ENCODE measurements around the gene INSYN2A. TPM values are rescaled to one million over a fixed set of nuclear protein-coding genes. Genes with fewer than 3 reads are reported as not detected.

Gene INSYN2A
- total and polyA plus RNA-seq, 2 experiments from 2014 or later = 0.43 to 0.54 TPM

GRCh38 chr10:127157089-127157488 lies 39.3 kb downstream of the INSYN2A start:
- Histone ChIP-seq H3K9me3 (ENCODE audit: low read depth) (no peaks in the 10 kb centered on the region), H3K4me1 (ENCODE audit: insufficient read depth) (peaks cover 10% of the 10 kb centered on the region; the same call in 1 of the 2 replicates), H2AFZ (no peak overlapping the region), H3F3A (ENCODE audit: insufficient read depth) (no peaks in the 10 kb centered on the region), H3K27me3 (replicated peaks; ENCODE audit: insufficient read depth) (no peaks in the 10 kb centered on the region), H3K79me2 (ENCODE audit: insufficient read depth) (no peaks in the 10 kb centered on the region; the same call in 1 of the 2 replicates), H3K36me3 (ENCODE audit: low read depth) (no peaks in the 10 kb centered on the region), H3K27ac (no peak overlapping the region), H4K20me1 (ENCODE audit: insufficient read depth) (peaks cover 3% of the 10 kb centered on the region; the same call in 1 of the 2 replicates), H3K4me2 (ENCODE audit: unreplicated experiment) (no peak overlapping the region), H3K9ac (no peak overlapping the region), H3K4me3 (no peak overlapping the region), H3K9me2 (ENCODE audit: insufficient read depth) (no peaks in the 10 kb centered on the region)
- no peak for DNase-seq
- TF ChIP-seq EZH2 (IDR thresholded peaks at IDR 0.05; ENCODE audit: insufficient read depth, poor library complexity, severe bottlenecking) = no peak
- no peak for TF ChIP-seq EZH2phosphoT487 (IDR thresholded peaks at IDR 0.05; ENCODE audit: insufficient read depth, low read depth)
- 98 to 100% methylated on average over 4 of the region's 4 CpGs for whole genome bisulfite sequencing, 2 experiments (ENCODE audit: low coverage in 1 of 2, low lambda C conversion rate in 2 of 2, missing lambda C conversion rate in 2 of 2)
- in situ Hi-C loops (cut with MboI) = no loop called here

- peak; percentile 89 for DNase-seq
- H3K4me3 ChIP-seq = no peak overlapping the region
- H4K20me1 ChIP-seq (ENCODE audit: insufficient read depth) = peaks cover 3% of the 10 kb centered on the region; the same call in 1 of the 2 replicates
- TF ChIP-seq EZH2phosphoT487 (IDR thresholded peaks at IDR 0.05; ENCODE audit: insufficient read depth, low read depth) (no peak), EZH2 (IDR thresholded peaks at IDR 0.05; ENCODE audit: insufficient read depth, poor library complexity, severe bottlenecking) (no peak)
- H3K4me2 ChIP-seq (ENCODE audit: unreplicated experiment) = no peak overlapping the region
- in situ Hi-C loops (cut with MboI) = no loop called here
- H3K9ac ChIP-seq = peak overlapping the region; percentile 55
- H3K4me1 ChIP-seq (ENCODE audit: insufficient read depth) = peaks cover 16% of the 10 kb centered on the region
- H3F3A ChIP-seq (ENCODE audit: insufficient read depth) = peaks cover 9% of the 10 kb centered on the region; the same call in 1 of the 2 replicates
- H3K27ac ChIP-seq = peak overlapping the region; percentile 70
- no peaks in the 10 kb centered on the region for H3K9me3 ChIP-seq (ENCODE audit: low read depth)
- 37 to 39% methylated on average over 9 of the region's 9 CpGs for WGBS, 2 experiments (ENCODE audit: low coverage in 1 of 2, low lambda C conversion rate in 2 of 2, missing lambda C conversion rate in 2 of 2)
- no peak overlapping the region for H2AFZ ChIP-seq
- no peaks in the 10 kb centered on the region for H3K27me3 ChIP-seq (replicated peaks; ENCODE audit: insufficient read depth)
- H3K9me2 ChIP-seq (ENCODE audit: insufficient read depth) = no peaks in the 10 kb centered on the region
- no peaks in the 10 kb centered on the region for H3K79me2 ChIP-seq (ENCODE audit: insufficient read depth)
- H3K36me3 ChIP-seq (ENCODE audit: low read depth) = no peaks in the 10 kb centered on the region
These were observed 41.4 kb downstream of the INSYN2A start for GRCh38 chr10:127154831-127155620.

- no peak overlapping the region for H3K9ac ChIP-seq
- H3K79me2 ChIP-seq (ENCODE audit: insufficient read depth) = no peaks in the 10 kb centered on the region
- no peak overlapping the region for H3K4me2 ChIP-seq (ENCODE audit: unreplicated experiment)
- in situ Hi-C loops (cut with MboI) = no loop called here
- WGBS, 2 experiments (ENCODE audit: low coverage in 1 of 2, low lambda C conversion rate in 2 of 2, missing lambda C conversion rate in 2 of 2) = 93% methylated on average over 4 of the region's 4 CpGs
- H3K27ac ChIP-seq = no peak overlapping the region
- H3K36me3 ChIP-seq (ENCODE audit: low read depth) = no peaks in the 10 kb centered on the region
- no peaks in the 10 kb centered on the region for H3K9me3 ChIP-seq (ENCODE audit: low read depth)
- H4K20me1 ChIP-seq (ENCODE audit: insufficient read depth) = no peaks in the 10 kb centered on the region
- no peak overlapping the region for H2AFZ ChIP-seq
- H3F3A ChIP-seq (ENCODE audit: insufficient read depth) = peaks cover 28% of the 10 kb centered on the region
- no peak overlapping the region for H3K4me3 ChIP-seq
- TF ChIP-seq EZH2 (IDR thresholded peaks at IDR 0.05; ENCODE audit: insufficient read depth, poor library complexity, severe bottlenecking) = no peak
- TF ChIP-seq EZH2phosphoT487 (IDR thresholded peaks at IDR 0.05; ENCODE audit: insufficient read depth, low read depth) = no peak
- no peaks in the 10 kb centered on the region for H3K9me2 ChIP-seq (ENCODE audit: insufficient read depth)
- H3K27me3 ChIP-seq (replicated peaks; ENCODE audit: insufficient read depth) = no peaks in the 10 kb centered on the region
- no peak for DNase-seq
- H3K4me1 ChIP-seq (ENCODE audit: insufficient read depth) = peaks cover 32% of the 10 kb centered on the region
These were observed 43.2 kb downstream of the INSYN2A start for GRCh38 chr10:127153181-127153580.

GRCh38 chr10:127151981-127152699 lies 44.3 kb downstream of the INSYN2A start:
- Histone ChIP-seq H3K9me2 (ENCODE audit: insufficient read depth) (no peaks in the 10 kb centered on the region), H4K20me1 (ENCODE audit: insufficient read depth) (no peaks in the 10 kb centered on the region), H3K9ac (no peak overlapping the region), H3K4me3 (no peak overlapping the region), H3K4me1 (ENCODE audit: insufficient read depth) (peaks cover 42% of the 10 kb centered on the region), H3K27me3 (replicated peaks; ENCODE audit: insufficient read depth) (no peaks in the 10 kb centered on the region), H3K27ac (no peak overlapping the region), H3F3A (ENCODE audit: insufficient read depth) (peaks cover 38% of the 10 kb centered on the region), H3K36me3 (ENCODE audit: low read depth) (no peaks in the 10 kb centered on the region), H3K4me2 (ENCODE audit: unreplicated experiment) (no peak overlapping the region), H3K79me2 (ENCODE audit: insufficient read depth) (no peaks in the 10 kb centered on the region), H2AFZ (no peak overlapping the region), H3K9me3 (ENCODE audit: low read depth) (no peaks in the 10 kb centered on the region)
- peak; percentile 16 for DNase-seq
- 96 to 97% methylated on average over 9 of the region's 9 CpGs for WGBS, 2 experiments (ENCODE audit: low coverage in 1 of 2, low lambda C conversion rate in 2 of 2, missing lambda C conversion rate in 2 of 2)
- no peak for TF ChIP-seq EZH2 (IDR thresholded peaks at IDR 0.05; ENCODE audit: insufficient read depth, poor library complexity, severe bottlenecking)
- TF ChIP-seq EZH2phosphoT487 (IDR thresholded peaks at IDR 0.05; ENCODE audit: insufficient read depth, low read depth) = no peak
- in situ Hi-C loops (cut with MboI) = no loop called here
